Measurements from ENCODE around the gene UBE2D3. TPM values are rescaled to one million over a fixed set of nuclear protein-coding genes. Genes with fewer than 3 reads are reported as not detected.
A peak's percentile ranks its signal among the peaks of the same experiment; 100 is the strongest.
"Not testable (repeated sequence)": the region's sequence is repeated elsewhere in the genome, so short reads cannot be mapped to it uniquely, and the experiment has no call there.

UBE2D3 gene
- total RNA-seq, 1 donor from 2014 or later: 276 TPM

- no peak for DNase-seq (ENCODE audit: low read depth in 2 of 2)
Observed at GRCh38 chr4:102832105-102832504, 4.8 kb upstream of the UBE2D3 start.

GRCh38 chr4:102829803-102830202 lies 2.5 kb upstream of the UBE2D3 start:
- no peak for DNase-seq (ENCODE audit: low read depth in 2 of 2)

- DNase-seq (ENCODE audit: low read depth in 2 of 2): no peak
Observed at GRCh38 chr4:102828497-102828808, 1.1 kb upstream of the UBE2D3 start.

GRCh38 chr4:102827674-102828496 lies 534 bp upstream of the UBE2D3 start:
- peak; percentile 100 for DNase-seq (ENCODE audit: low read depth in 2 of 2)

- no peak for DNase-seq (ENCODE audit: low read depth in 2 of 2)
Observed at GRCh38 chr4:102826105-102826889, 1.1 kb downstream of the UBE2D3 start.

- peak; percentile 76 to 79 for DNase-seq (ENCODE audit: low read depth in 2 of 2)
Observed at GRCh38 chr4:102825261-102826091, 1.9 kb downstream of the UBE2D3 start.

- DNase-seq (ENCODE audit: low read depth in 2 of 2): peak; percentile 3 to 7
Observed at GRCh38 chr4:102824398-102824797, 3.0 kb downstream of the UBE2D3 start.

GRCh38 chr4:102823897-102824296 lies 3.5 kb downstream of the UBE2D3 start:
- DNase-seq (ENCODE audit: low read depth in 2 of 2): peak in 1 of 2 donors; percentile 12

- DNase-seq (ENCODE audit: low read depth in 2 of 2): no peak
Observed at GRCh38 chr4:102823464-102823863, 3.9 kb downstream of the UBE2D3 start.

GRCh38 chr4:102819588-102820365 lies 7.6 kb downstream of the UBE2D3 start:
- DNase-seq (ENCODE audit: low read depth in 2 of 2): peak; percentile 55 to 74

GRCh38 chr4:102819100-102819499 lies 8.3 kb downstream of the UBE2D3 start:
- not testable (repeated sequence) for DNase-seq (ENCODE audit: low read depth in 2 of 2)

GRCh38 chr4:102817613-102818268 lies 9.6 kb downstream of the UBE2D3 start:
- DNase-seq (ENCODE audit: low read depth in 2 of 2): peak in 1 of 2 donors; percentile 8

- no peak for DNase-seq (ENCODE audit: low read depth in 2 of 2)
Observed at GRCh38 chr4:102817021-102817605, 10.2 kb downstream of the UBE2D3 start.

- peak in 1 of 2 donors; percentile 53 for DNase-seq (ENCODE audit: low read depth in 2 of 2)
Observed at GRCh38 chr4:102815981-102816380, 11.4 kb downstream of the UBE2D3 start.

GRCh38 chr4:102809691-102810090 lies 17.7 kb downstream of the UBE2D3 start:
- DNase-seq (ENCODE audit: low read depth in 2 of 2): peak in 1 of 2 donors; percentile 51

GRCh38 chr4:102809190-102809589 lies 18.2 kb downstream of the UBE2D3 start:
- DNase-seq (ENCODE audit: low read depth in 2 of 2): peak; percentile 80 to 86

GRCh38 chr4:102808009-102808408 lies 19.3 kb downstream of the UBE2D3 start:
- DNase-seq (ENCODE audit: low read depth in 2 of 2): no peak

GRCh38 chr4:102807345-102807744 lies 20.0 kb downstream of the UBE2D3 start:
- no peak for DNase-seq (ENCODE audit: low read depth in 2 of 2)

- no peak for DNase-seq (ENCODE audit: low read depth in 2 of 2)
Observed at GRCh38 chr4:102799816-102800215, 27.5 kb downstream of the UBE2D3 start.

GRCh38 chr4:102794999-102795398 lies 32.4 kb downstream of the UBE2D3 start:
- DNase-seq (ENCODE audit: low read depth in 2 of 2): no peak
